Measurements from ENCODE around the gene GABRR1. TPM values are rescaled to one million over a fixed set of nuclear protein-coding genes. Genes with fewer than 3 reads are reported as not detected.

Gene GABRR1
- total RNA-seq, 6 experiments from 2014 or later, result not detected

DNA sequence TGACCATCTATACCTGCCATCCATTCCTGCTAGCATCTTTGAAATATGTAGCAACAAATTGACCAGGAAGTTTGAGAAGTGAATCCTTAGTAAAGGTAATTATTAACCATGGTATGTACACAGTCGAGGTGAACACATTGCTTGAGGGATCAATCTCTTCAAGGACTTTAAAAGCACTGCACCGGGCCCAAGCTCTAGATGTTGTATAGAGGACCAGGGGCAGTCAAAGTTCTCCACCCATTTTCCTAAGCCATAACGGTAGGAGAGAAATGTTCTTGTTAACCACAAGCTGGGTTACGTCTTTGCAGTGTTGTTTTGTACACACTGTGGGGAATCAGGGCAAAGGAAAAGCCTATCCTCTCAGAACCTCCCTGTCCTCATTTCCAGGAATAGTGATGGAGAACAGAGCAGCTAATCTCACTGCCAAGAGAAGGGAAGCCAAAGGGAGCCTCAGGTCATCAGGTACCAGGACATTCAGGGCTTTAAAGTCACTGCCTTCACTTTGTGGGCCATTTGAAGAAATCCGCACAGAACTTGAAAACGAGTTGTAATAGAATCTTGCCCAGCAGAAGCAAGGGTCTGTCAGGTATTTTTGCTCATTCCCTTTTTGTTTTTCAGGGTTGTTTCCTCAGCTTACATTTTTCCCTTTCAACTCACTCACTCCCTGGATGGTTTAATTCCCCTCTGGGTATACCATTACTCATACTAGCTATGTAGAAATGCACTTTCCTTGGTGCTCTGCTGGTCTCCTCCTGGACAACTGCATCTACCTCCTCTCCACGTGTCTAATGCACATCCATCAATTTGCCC is 76.6 kb downstream of the GABRR1 start:
- Mint-ChIP-seq H3K36me3 (ENCODE audit: low read depth) (no peaks in the 10 kb centered on the region), H3K4me3 (no peak overlapping the region), H3K4me1 (ENCODE audit: low read depth) (peaks cover 33% of the 10 kb centered on the region), H3K27ac (no peak overlapping the region; the same call in 1 of the 2 replicates), H3K27me3 (ENCODE audit: insufficient read depth) (peaks cover 5% of the 10 kb centered on the region; the same call in 1 of the 2 replicates), H3K9me3 (no peaks in the 10 kb centered on the region)
- DNase-seq, result no peak
- TF ChIP-seq CTCF (IDR thresholded peaks at IDR 0.05), result no peak

DNA sequence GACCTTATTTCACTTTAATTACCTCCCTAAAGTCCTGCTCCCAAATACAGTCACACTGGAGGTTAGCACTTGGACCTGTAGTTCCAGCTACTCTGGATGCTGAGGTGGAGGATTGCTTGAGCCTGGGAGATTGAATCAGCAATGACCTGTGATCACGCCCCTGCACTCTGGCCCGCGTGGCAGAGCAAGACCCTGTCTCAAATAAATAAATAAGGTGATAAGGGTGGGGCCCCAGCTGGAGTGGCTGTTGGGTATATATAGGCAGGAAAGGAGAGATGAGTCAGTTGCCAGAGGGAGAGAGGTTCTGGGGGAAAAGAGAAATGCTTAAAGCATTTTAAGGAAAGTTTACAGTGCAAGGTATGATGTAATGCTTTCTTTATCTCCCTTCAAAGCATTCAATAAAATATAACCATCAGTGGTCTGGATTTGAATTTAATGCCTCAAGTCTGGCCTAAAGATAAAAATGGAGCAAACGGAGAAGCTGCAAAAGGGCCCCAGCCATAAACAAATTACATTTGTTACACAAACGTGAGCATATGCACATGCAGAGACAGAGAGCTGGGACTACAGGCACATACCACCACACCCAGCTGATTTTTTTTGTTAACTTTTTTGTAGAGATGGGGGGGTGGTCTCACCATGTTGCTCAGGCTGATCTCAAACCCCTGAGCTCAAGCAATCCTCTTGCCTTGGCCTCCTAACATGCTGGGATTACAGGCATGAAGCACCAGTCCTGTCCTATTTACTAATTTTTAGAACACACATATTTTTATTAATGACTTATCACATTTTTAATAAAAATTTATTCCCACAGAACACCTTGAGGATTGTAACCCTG is 77.4 kb downstream of the GABRR1 start:
- Mint-ChIP-seq H3K27ac (no peak overlapping the region), H3K9me3 (no peaks in the 10 kb centered on the region), H3K27me3 (ENCODE audit: insufficient read depth) (peaks cover 7% of the 10 kb centered on the region; the same call in 1 of the 2 replicates), H3K4me1 (ENCODE audit: low read depth) (peaks cover 31% of the 10 kb centered on the region), H3K4me3 (no peak overlapping the region), H3K36me3 (ENCODE audit: low read depth) (no peaks in the 10 kb centered on the region)
- no peak for DNase-seq
- no peak for TF ChIP-seq CTCF (IDR thresholded peaks at IDR 0.05)

- no peak for DNase-seq
- H3K27me3 Mint-ChIP-seq (ENCODE audit: insufficient read depth), result peaks cover 8% of the 10 kb centered on the region; the same call in 1 of the 2 replicates
- no peak overlapping the region for H3K27ac Mint-ChIP-seq
Observed at GRCh38 chr6:89138173-89138572, 79.0 kb downstream of the GABRR1 start.

GRCh38 chr6:89134723-89135122 is 82.4 kb downstream of the GABRR1 start:
- Mint-ChIP-seq H3K4me1 (ENCODE audit: low read depth) (peaks cover 8% of the 10 kb centered on the region), H3K9me3 (no peaks in the 10 kb centered on the region), H3K36me3 (ENCODE audit: low read depth) (no peaks in the 10 kb centered on the region), H3K4me3 (no peak overlapping the region), H3K27ac (no peak overlapping the region), H3K27me3 (ENCODE audit: insufficient read depth) (peaks cover 6% of the 10 kb centered on the region; the same call in 1 of the 2 replicates)
- no peak for TF ChIP-seq CTCF (IDR thresholded peaks at IDR 0.05)
- no peak for DNase-seq

More at GRCh38 chr6:89138173-89138572, 79.0 kb downstream of the GABRR1 start:
- Mint-ChIP-seq H3K9me3 (no peaks in the 10 kb centered on the region), H3K4me3 (no peak overlapping the region), H3K4me1 (ENCODE audit: low read depth) (peaks cover 29% of the 10 kb centered on the region), H3K36me3 (ENCODE audit: low read depth) (no peaks in the 10 kb centered on the region)
- no peak for TF ChIP-seq CTCF (IDR thresholded peaks at IDR 0.05)

DNA sequence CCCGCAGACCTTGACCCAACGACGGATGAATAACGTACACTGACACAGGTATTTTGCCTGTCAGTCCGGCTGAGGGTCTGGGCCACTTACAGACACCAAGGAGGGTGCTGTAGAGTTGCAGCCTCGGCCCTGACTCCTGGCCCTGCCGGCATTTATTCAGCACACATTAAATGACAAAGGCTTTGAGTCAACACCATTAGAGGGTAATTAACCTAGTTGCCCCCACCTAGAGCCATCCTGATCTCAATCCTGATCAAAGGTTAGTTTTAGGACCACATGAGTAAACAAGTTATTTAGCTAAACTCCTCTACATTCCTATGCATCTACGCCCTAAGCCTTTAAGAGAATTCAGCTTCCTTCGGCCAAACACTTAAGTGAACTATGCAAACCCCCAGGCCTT is 83.2 kb downstream of the GABRR1 start:
- no peak overlapping the region for H3K27ac Mint-ChIP-seq
- no peak overlapping the region for H3K4me3 Mint-ChIP-seq
- H3K9me3 Mint-ChIP-seq, result 0 out of 2 replicates have a peak, but pooled peaks cover under 1% of the 10 kb centered on the region

More for the DNA sequence above, 83.2 kb downstream of the GABRR1 start:
- Mint-ChIP-seq H3K36me3 (ENCODE audit: low read depth) (no peaks in the 10 kb centered on the region), H3K27me3 (ENCODE audit: insufficient read depth) (peaks cover 6% of the 10 kb centered on the region; the same call in 1 of the 2 replicates), H3K4me1 (ENCODE audit: low read depth) (peaks cover under 1% of the 10 kb centered on the region; the same call in 1 of the 2 replicates)
- DNase-seq, result no peak
- no peak for TF ChIP-seq CTCF (IDR thresholded peaks at IDR 0.05)

All from HFFc6 (cell line).